AG04450 (cell line): ENCODE data around the gene DPYD. TPM values are rescaled to one million over a fixed set of nuclear protein-coding genes. Genes with fewer than 3 reads are reported as not detected.

Experiments used
- CTCF ChIA-PET: fragments of 300-600, 350-600 bp; formaldehyde crosslinking; extraction: SDS; loops from one replicate; lab custom pipeline; 2022; ENCODE audit warnings: antibody characterized with exemption, inconsistent platforms; lab: Charles Lee
- POLR2A ChIA-PET: fragments of 350-600 bp; formaldehyde crosslinking; extraction: SDS; loops from one replicate; lab custom pipeline; 2021; ENCODE audit warnings: antibody characterized with exemption, inconsistent platforms; lab: Yijun Ruan, JAX
- DNase-seq: peaks from one replicate; pipeline ENCODE4 v3.0.0-alpha.2; 2011; ENCODE audit warnings: low read depth, low spot score
- H3K27ac ChIP-seq: one replicate; pipeline ENCODE4 v1.5.1; 2012; ENCODE audit warnings: low read depth, low read length, control low read depth
- H3K27me3 ChIP-seq: one replicate; pipeline ENCODE4 v1.6.0; 2012; ENCODE audit warnings: low read length; ENCODE audit not compliant: control insufficient read depth, insufficient read depth
- H3K4me3 ChIP-seq: 2 replicates; pipeline ENCODE4 v1.5.1; 2011; ENCODE audit warnings: mild to moderate bottlenecking, low read depth, low read length, control low read depth
- H3K9me3 ChIP-seq: 2 replicates; pipeline ENCODE4 v1.5.1; 2012; ENCODE audit warnings: low read length; ENCODE audit not compliant: control insufficient read depth, insufficient read depth
- polyA plus RNA-seq: library from polyadenylated mRNA; depleted of rRNA; stranded (reverse); fragments of >200 nt; gene quantifications from 2 replicates; pipeline ENCODE4 v1.2.3, GENCODE V29; 2011
- TF ChIP-seq, protein P1 (sequence below): IDR thresholded peaks from 2 replicates; pipeline ENCODE4 v1.5.1; 2011; ENCODE audit warnings: low read depth, low read length, control low read depth, inconsistent platforms

The DPYD gene
- polyA plus RNA-seq, 1 experiment: 21.4 TPM

- TF ChIP-seq, protein P1, sequence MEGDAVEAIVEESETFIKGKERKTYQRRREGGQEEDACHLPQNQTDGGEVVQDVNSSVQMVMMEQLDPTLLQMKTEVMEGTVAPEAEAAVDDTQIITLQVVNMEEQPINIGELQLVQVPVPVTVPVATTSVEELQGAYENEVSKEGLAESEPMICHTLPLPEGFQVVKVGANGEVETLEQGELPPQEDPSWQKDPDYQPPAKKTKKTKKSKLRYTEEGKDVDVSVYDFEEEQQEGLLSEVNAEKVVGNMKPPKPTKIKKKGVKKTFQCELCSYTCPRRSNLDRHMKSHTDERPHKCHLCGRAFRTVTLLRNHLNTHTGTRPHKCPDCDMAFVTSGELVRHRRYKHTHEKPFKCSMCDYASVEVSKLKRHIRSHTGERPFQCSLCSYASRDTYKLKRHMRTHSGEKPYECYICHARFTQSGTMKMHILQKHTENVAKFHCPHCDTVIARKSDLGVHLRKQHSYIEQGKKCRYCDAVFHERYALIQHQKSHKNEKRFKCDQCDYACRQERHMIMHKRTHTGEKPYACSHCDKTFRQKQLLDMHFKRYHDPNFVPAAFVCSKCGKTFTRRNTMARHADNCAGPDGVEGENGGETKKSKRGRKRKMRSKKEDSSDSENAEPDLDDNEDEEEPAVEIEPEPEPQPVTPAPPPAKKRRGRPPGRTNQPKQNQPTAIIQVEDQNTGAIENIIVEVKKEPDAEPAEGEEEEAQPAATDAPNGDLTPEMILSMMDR: no peak
- ChIA-PET CTCF (interaction anchor here (0.6 to 2.4 kb wide), 2 partner anchors 174 to 590 kb away, joined by 4 to 6 read pairs; no protein-coding TSS in a partner anchor), POLR2A (no interaction called here)
- Histone ChIP-seq H3K4me3 (no peak overlapping the region), H3K27me3 (no peaks in the 10 kb centered on the region), H3K9me3 (no peaks in the 10 kb centered on the region), H3K27ac (no peak overlapping the region)
- no peak for DNase-seq
Observed at GRCh38 chr1:97877307-97877706, 43.5 kb downstream of the DPYD start.

DNA sequence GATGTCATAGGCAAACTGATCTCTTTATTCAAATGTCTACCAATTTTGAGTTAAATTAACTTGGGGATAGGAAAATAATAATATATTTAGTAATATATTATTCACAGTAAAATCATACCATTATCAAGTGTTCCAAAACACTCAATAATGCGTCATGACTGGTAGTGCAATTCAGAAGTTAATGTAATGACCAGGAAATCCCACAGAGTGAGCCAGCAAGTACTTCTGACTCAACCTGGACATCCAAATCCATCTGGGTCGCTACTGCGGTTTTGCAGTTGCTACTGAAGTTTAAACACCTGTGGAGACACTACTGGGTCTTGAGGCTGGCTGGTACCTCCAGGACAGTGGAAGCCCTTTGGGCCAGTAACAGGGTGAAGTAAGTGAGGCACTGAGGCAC, 44.8 kb downstream of the DPYD start:
- no peak for DNase-seq
- H3K27me3 ChIP-seq: no peaks in the 10 kb centered on the region
- no peak overlapping the region for H3K4me3 ChIP-seq
- no peak overlapping the region for H3K27ac ChIP-seq
- ChIA-PET POLR2A (no interaction called here), CTCF (no interaction called here)
- no peaks in the 10 kb centered on the region for H3K9me3 ChIP-seq
- TF ChIP-seq, protein P1: no peak

DNA sequence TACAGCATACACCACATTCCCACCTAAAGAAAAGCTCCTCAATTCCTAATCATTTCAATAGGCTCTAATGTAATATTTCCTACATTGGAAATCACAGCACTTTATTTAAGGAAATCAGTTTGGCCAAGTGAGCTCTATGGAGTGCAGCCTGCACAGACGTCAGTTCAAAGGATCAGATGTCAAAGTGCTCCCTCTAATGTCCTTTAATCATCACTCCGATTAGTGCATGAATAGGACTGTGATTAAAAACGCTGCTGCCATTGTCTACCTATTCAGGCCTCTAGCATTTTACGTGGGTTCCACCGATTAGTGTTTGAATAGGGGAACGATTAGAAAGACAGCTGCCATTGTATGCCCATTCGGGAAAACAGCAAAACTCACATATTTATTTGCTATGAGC, 50.2 kb downstream of the DPYD start:
- no peak for DNase-seq
- H3K27me3 ChIP-seq: no peaks in the 10 kb centered on the region
- no peak overlapping the region for H3K4me3 ChIP-seq
- POLR2A ChIA-PET: no interaction called here
- CTCF ChIA-PET: no interaction called here
- no peaks in the 10 kb centered on the region for H3K9me3 ChIP-seq
- TF ChIP-seq, protein P1: no peak
- no peak overlapping the region for H3K27ac ChIP-seq

- TF ChIP-seq, protein P1: no peak
- Histone ChIP-seq H3K27ac (no peak overlapping the region), H3K4me3 (no peak overlapping the region), H3K9me3 (no peaks in the 10 kb centered on the region), H3K27me3 (no peaks in the 10 kb centered on the region)
- POLR2A ChIA-PET: no interaction called here
- CTCF ChIA-PET: no interaction called here
- no peak for DNase-seq
Observed at GRCh38 chr1:97869441-97869840, 51.4 kb downstream of the DPYD start.

- no peak overlapping the region for H3K4me3 ChIP-seq
- ChIA-PET POLR2A (no interaction called here), CTCF (no interaction called here)
- H3K27me3 ChIP-seq: no peaks in the 10 kb centered on the region
- DNase-seq: no peak
- no peak overlapping the region for H3K27ac ChIP-seq
- H3K9me3 ChIP-seq: no peaks in the 10 kb centered on the region
- TF ChIP-seq, protein P1: no peak
Observed at GRCh38 chr1:97867127-97867526, 53.7 kb downstream of the DPYD start.
